NOMO-1 treated with dmso at 0.1 percent for 144 hours (cell line): ENCODE measurements around the gene SAMM50.
A peak's percentile ranks its signal among the peaks of the same experiment; 100 is the strongest.

Experiments
- DNase-seq: peaks from one replicate; lab custom pipeline; 2025; ENCODE audit not compliant: unreplicated experiment; lab: John Stamatoyannopoulos, UW

SAMM50 gene

GRCh38 chr22:44026630-44027511, 71.6 kb downstream of the SAMM50 start:
- peak; percentile 76 for DNase-seq

- no peak for DNase-seq
Observed at GRCh38 chr22:44028091-44028490, 72.8 kb downstream of the SAMM50 start.

- no peak for DNase-seq
Observed at GRCh38 chr22:44029069-44029468, 73.8 kb downstream of the SAMM50 start.

GRCh38 chr22:44030051-44030701, 74.9 kb downstream of the SAMM50 start:
- no peak for DNase-seq

DNA sequence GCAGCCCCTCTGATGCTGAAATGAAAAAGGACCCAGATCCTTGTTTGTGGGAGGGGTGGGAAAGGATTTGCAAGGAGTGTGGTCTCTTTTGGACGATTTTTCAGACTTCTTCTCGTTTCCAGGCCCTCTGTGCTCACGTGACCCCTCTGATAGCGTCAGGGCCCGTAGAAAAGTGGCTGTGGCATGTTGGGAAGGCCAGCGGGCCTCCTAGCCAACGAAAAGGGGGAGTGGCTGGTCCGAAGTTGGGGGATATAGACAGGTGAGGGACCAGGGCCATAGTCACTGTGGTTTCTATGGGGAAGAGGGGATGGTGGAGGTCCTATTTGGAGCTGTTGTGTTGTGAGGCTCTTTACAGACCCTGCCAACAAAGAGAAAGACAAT, 75.5 kb downstream of the SAMM50 start:
- DNase-seq, result no peak

DNA sequence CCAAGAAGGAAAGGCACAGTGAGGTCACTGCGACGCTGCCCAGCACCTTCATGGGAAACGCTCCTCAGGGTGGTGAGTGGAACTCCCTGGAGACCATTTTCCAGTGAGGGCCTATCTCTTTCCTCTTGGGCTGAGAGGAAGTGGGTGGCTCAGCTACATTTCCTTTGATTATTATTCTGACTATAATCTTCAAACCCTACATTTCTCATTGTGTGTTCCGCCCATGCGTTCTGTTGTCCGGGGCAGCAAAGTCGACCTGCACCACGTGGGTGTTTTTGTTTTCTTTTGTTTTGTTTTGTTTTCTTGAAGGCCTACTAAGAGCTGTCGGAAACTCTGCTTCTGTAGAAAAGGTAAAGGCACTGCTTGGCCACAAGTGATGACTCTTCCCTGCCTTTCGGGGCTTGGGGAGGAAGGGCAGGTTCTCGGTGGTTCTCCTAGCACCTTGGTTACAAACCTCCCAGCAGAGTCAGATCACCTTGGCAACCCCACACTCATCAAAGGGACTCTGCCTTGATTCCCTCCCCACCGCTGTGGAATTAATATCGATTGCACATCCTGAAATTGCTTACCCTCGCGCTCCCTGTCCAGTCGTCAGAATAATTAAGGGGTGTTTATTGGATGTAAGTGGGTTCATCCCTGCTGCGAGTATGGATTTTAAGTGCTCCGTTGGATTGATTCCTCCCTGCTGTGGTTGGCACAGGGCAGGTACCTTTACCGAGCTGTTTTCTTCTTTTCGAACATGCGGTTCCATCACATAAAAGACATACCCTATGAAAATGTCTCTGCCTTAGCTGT, 76.1 kb downstream of the SAMM50 start:
- DNase-seq, result no peak

- no peak for DNase-seq
Observed at GRCh38 chr22:44032126-44032730, 77.0 kb downstream of the SAMM50 start.

GRCh38 chr22:44033287-44033686, 78.0 kb downstream of the SAMM50 start:
- no peak for DNase-seq

GRCh38 chr22:44033694-44034093, 78.5 kb downstream of the SAMM50 start:
- no peak for DNase-seq

DNA sequence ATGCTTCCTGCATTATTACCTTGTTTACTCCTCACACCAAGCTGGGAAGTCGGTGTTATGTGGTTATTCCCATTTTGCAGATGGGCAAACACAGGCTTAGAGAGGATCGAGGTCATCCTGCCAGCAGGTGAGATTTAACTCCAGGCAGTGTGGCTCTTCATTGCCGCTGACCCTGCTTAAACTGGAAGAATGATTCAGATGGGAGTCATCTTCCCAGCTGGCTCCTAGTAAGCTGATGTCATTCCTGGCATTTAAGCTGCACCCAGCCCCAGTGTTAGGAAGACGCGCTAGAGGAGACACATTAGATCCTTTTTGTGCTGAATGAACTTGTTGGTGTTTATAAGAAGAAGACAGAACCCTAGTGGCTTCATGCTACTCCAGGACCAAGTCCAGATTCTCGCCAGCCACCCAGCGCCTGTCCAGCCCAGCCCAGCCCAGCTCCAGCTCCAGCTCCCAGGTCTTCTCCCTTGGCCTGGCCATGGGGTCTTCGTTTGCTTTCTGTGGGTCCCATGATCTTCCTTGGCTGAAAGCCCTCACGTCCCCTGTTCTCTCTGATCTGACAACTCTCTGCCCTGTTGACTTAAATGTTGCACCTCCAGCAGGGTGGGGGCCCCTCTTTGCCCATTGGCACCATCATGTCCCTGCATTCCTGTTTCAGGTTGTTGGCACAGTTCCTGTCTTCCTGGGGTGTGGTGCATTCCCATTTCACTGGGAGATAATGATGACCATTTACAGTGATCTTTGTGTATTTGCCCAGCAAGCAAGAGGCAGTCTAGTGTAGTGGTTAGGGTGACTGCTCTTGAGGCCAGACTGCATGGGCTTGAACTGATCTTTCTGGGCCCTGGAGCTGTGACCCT, 82.5 kb downstream of the SAMM50 start:
- no peak for DNase-seq

DNA sequence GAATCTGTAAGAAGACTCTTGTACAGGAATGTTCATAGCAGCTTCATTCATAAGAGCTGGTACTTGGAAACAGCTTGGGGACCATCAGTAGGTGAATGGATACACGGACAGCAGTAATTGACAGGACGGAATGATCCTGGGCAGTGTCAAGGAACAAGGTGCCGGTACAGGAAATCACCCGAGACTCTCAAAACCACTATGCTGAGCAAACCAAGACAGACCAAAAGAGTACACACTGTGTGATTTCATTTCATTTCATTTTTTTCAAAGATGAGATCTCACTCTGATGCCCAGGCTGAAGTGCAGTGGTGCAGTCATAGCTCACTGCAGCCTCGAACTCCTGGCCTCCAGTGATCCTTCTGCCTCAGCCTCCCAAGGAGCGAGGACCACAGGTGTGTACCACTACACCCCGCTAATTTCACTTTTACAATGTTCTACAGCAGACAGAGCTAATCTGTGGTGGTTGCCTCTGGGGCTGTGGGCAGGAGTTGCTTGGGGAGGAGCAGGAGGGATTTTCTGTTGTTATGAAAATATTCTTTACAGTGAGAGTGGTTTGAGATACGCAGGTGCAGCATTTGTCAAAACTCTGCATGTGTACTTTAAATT, 84.4 kb downstream of the SAMM50 start:
- DNase-seq, result no peak

DNA sequence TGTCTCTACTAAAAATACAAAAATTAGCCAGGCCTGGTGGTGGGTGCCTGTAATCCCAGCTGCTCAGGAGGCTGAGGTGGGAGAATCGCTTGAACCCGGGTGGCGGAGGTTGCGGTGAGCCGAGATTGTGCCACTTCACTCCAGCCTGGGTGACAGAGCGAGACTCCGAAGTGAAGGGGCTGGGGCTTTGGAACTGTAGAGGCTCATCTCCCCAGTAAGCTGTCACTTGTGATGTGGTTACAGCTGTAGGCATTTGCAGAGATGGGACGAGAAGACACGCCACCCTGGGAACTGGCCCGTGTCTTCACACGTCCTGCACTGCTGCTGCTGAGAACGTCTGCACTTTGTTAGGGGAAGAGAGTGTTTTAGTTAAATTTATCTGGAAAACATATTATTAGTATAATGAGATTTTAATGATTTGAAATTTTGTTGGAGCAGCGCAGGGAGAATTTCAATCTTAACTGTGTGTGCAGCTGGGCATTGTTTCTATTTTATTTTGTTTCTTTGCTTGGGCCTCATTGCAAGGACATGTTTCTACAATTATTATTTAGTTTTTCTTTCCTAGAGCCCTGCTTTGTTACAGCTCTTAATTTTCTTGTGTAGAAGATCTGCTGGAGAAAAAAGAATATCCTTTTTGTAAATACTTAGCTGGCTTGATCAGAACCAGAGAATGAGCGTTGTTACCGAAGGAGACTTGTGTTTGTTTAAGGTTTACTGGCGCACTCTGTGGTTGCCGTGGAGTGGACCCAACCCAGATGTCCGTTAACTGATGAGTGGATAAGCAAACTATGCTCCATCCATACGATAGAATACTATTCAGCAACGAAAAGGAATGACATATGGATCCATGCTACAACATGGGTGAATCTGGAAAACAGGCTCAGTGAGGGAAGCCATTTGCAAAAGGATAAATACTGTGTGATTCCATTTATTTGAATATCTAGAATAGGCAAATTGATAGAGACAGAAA, 87.3 kb downstream of the SAMM50 start:
- no peak for DNase-seq

GRCh38 chr22:44045145-44045544, 89.9 kb downstream of the SAMM50 start:
- DNase-seq, result no peak
